C4-2B (cell line): Measurements from ENCODE around the gene MEOX1.

Experiments used
- CTCF ChIP-seq: fragments of 450-650 bp; conservative IDR thresholded peaks from 2 replicates; pipeline ENCODE4 v1.5.1; 2017; ENCODE audit warnings: mild to moderate bottlenecking
- ZFX ChIP-seq: fragments of 450-650 bp; IDR thresholded peaks from 2 replicates; pipeline ENCODE4 v1.6.1; 2017

- TF ChIP-seq CTCF = no peak
- no peak for TF ChIP-seq ZFX
Measured at GRCh38 chr17:43689131-43689530, 27.4 kb upstream of the MEOX1 start.
